Activated B cell treated with CpG ODN at 0.5 μM for 24 hours (primary cell): ENCODE data around the gene RRBP1. TPM values are rescaled to one million over a fixed set of nuclear protein-coding genes. Genes with fewer than 3 reads are reported as not detected.

ENCODE experiments used
- ATAC-seq: fragments of 200-7000 bp; cut with Tn5 transposase; one replicate; pipeline ENCODE4 v1.10.0; 2021; ENCODE audit warnings: low read depth, mild to moderate bottlenecking, moderate library complexity
- CTCF ChIA-PET: fragments of 350-600 bp; sonication (Branson Sonifier 250); formaldehyde crosslinking; loops from one replicate; lab custom pipeline; 2021; ENCODE audit warnings: antibody characterized with exemption; lab: Charles Lee
- POLR2A ChIA-PET: fragments of 350-600 bp; sonication (Branson Sonifier 250); formaldehyde crosslinking; loops from one replicate; lab custom pipeline; 2021; ENCODE audit warnings: antibody characterized with exemption; lab: Charles Lee
- DNase-seq: peaks from one replicate; pipeline ENCODE4 v3.0.0; 2022
- H3K27ac Mint-ChIP-seq: one replicate; pipeline ENCODE4 v1.8.0; 2020; ENCODE audit warnings: mixed read lengths
- H3K27me3 Mint-ChIP-seq: one replicate; pipeline ENCODE4 v1.8.0; 2021; ENCODE audit warnings: mixed read lengths
- H3K36me3 Mint-ChIP-seq: one replicate; pipeline ENCODE4 v1.8.0; 2021; ENCODE audit warnings: low read depth, mixed read lengths
- H3K4me1 Mint-ChIP-seq: one replicate; pipeline ENCODE4 v1.8.0; 2021; ENCODE audit warnings: mixed read lengths
- H3K4me3 Mint-ChIP-seq: one replicate; pipeline ENCODE4 v1.8.0; 2020; ENCODE audit warnings: mild to moderate bottlenecking, mixed read lengths
- H3K9me3 Mint-ChIP-seq: one replicate; pipeline ENCODE4 v1.8.0; 2020; ENCODE audit warnings: mixed read lengths
- CTCF ChIP-seq: fragments of 200-600 bp; IDR thresholded peaks from one replicate; pipeline ENCODE4 v1.8.0; 2022; ENCODE audit warnings: antibody characterized with exemption, mild to moderate bottlenecking
- intact Hi-C: fragments of 100-400 bp; cut with micrococcal nuclease; formaldehyde crosslinking; loops from one replicate; pipeline ENCODE4 v1.15.1; 2024
- total RNA-seq: library from RNA; stranded (reverse); gene quantifications from 2 replicates; pipeline ENCODE4 v1.2.3, GENCODE V29; 2022

Gene RRBP1
- total RNA-seq, 1 donor from 2014 or later: 22.0 TPM

- ATAC-seq (no peak), DNase-seq (no peak)
- intact Hi-C loops: no loop called here
- no peaks in the 10 kb centered on the region for H3K4me1 Mint-ChIP-seq
- no peak overlapping the region for H3K4me3 Mint-ChIP-seq
- no peak for TF ChIP-seq CTCF
- peaks cover 6% of the 10 kb centered on the region for H3K27me3 Mint-ChIP-seq
- no peaks in the 10 kb centered on the region for H3K36me3 Mint-ChIP-seq
- no peak overlapping the region for H3K27ac Mint-ChIP-seq
- POLR2A ChIA-PET: no interaction called here
- H3K9me3 Mint-ChIP-seq: no peaks in the 10 kb centered on the region
- CTCF ChIA-PET: no interaction called here
Measured at GRCh38 chr20:17721802-17722486, 39.9 kb upstream of the RRBP1 start.

GRCh38 chr20:17720755-17721154, 38.7 kb upstream of the RRBP1 start:
- no peaks in the 10 kb centered on the region for H3K36me3 Mint-ChIP-seq
- intact Hi-C loops: no loop called here
- DNase-seq (no peak), ATAC-seq (no peak)
- H3K27ac Mint-ChIP-seq: no peak overlapping the region
- POLR2A ChIA-PET: no interaction called here
- no peak overlapping the region for H3K4me3 Mint-ChIP-seq
- no peak for TF ChIP-seq CTCF
- CTCF ChIA-PET: no interaction called here
- H3K9me3 Mint-ChIP-seq: no peaks in the 10 kb centered on the region
- no peaks in the 10 kb centered on the region for H3K4me1 Mint-ChIP-seq
- H3K27me3 Mint-ChIP-seq: peaks cover 6% of the 10 kb centered on the region

DNA sequence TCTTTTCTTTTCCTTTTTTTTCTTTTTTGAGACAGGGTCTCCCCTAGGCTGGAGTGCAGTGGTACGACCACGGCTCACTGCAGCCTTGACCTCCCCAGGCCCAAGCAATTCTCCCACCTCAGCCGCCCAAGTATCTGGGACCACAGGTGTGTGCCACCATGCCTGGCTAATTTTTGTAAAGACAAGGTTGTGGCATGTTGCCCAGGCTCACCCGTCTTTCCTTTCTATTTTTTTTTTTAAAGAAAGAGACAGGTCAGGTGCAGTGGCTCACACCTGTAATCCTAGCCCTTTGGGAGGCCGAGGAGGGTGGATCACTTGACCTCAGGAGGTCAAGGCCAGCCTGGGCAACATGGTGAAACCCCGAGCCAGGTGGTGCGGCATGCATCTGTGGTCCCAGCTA, 34.3 kb upstream of the RRBP1 start:
- TF ChIP-seq CTCF: no peak
- intact Hi-C loops: no loop called here
- no peak for ATAC-seq
- DNase-seq: no peak
- ChIA-PET POLR2A (no interaction called here), CTCF (no interaction called here)
- Mint-ChIP-seq H3K4me1 (no peaks in the 10 kb centered on the region), H3K27me3 (peaks cover 3% of the 10 kb centered on the region), H3K9me3 (no peaks in the 10 kb centered on the region), H3K4me3 (no peak overlapping the region), H3K36me3 (no peaks in the 10 kb centered on the region), H3K27ac (no peak overlapping the region)

DNA sequence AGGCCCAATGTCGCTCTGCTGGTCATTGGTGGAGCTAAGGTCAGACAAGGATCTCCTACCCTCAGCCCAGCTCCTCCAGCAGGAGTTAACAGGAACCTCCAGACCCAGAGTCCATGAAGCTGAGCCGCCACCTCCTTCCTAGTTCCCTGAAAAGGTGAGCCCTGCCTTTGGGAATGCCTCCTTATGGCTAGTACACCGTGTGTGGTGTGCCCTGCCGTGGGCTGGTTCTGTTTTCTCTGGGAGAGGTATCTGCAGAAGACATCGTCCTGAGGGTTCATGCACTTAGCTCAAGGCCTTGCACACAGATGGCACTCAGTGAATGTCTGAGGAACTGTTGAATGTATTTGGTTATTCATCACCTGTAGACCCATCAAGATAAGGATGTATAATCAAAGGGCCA, 33.0 kb upstream of the RRBP1 start:
- Mint-ChIP-seq H3K27me3 (peaks cover 3% of the 10 kb centered on the region), H3K4me3 (no peak overlapping the region), H3K27ac (no peak overlapping the region), H3K36me3 (no peaks in the 10 kb centered on the region), H3K9me3 (no peaks in the 10 kb centered on the region), H3K4me1 (no peaks in the 10 kb centered on the region)
- TF ChIP-seq CTCF: no peak
- intact Hi-C loops: no loop called here
- DNase-seq: no peak
- ChIA-PET POLR2A (no interaction called here), CTCF (no interaction called here)
- ATAC-seq: no peak

DNA sequence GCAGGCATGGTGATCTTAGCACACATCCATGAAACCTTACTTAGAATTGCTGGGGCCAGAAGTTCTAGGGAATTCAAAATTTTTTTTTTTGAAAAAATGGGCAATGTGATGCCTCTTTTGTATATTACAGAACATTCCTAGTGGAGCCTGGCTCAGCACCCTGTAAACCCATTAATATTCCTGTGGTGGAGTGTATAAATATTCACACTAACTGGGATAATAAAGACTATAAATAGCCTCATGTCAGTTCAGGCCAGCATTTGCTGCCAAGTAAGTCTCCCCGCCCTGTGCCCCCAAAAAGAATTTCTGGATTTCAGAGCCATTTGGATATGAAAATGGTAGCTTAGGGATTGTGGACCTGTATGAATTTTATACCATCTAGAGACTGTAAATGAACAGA, 32.6 kb upstream of the RRBP1 start:
- ChIA-PET POLR2A (no interaction called here), CTCF (no interaction called here)
- ATAC-seq (no peak), DNase-seq (no peak)
- H3K36me3 Mint-ChIP-seq: no peaks in the 10 kb centered on the region
- no peak overlapping the region for H3K27ac Mint-ChIP-seq
- TF ChIP-seq CTCF: no peak
- H3K9me3 Mint-ChIP-seq: no peaks in the 10 kb centered on the region
- peaks cover 3% of the 10 kb centered on the region for H3K27me3 Mint-ChIP-seq
- intact Hi-C loops: no loop called here
- no peak overlapping the region for H3K4me3 Mint-ChIP-seq
- H3K4me1 Mint-ChIP-seq: no peaks in the 10 kb centered on the region
